GM19099 (cell line): ENCODE measurements around the gene CDC42.

ENCODE experiments used
- POLR2A ChIP-seq: IDR thresholded peaks from 3 replicates; pipeline ENCODE4 v1.6.1; 2011; ENCODE audit warnings: low read depth; ENCODE audit not compliant: insufficient read length; ENCODE audit errors: extremely low read depth

CDC42 gene

GRCh38 chr1:22104865-22105437, 52.4 kb downstream of the CDC42 start:
- TF ChIP-seq POLR2A: no peak

- TF ChIP-seq POLR2A: no peak
These were observed 53.2 kb downstream of the CDC42 start for GRCh38 chr1:22105611-22106207.

DNA sequence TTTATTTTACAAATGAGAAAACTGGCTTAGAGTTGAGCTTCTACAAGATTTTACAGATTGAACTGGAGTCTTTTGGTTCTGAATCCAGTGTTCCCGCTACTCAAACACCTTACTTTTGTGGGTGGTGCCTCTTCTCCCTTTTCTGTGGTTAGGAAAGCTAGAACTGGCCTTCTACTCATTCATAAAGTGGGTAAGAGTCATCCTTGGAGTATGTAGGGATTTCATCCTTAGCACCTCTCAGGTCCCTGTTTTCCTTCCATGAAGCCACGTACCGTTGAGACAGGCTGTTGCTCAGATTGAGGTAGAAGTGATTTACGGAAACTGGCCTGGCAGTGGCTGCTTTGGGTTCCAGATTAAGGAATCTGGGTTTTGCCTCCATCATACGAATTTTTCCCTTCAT, 54.6 kb downstream of the CDC42 start:
- no peak for TF ChIP-seq POLR2A

DNA sequence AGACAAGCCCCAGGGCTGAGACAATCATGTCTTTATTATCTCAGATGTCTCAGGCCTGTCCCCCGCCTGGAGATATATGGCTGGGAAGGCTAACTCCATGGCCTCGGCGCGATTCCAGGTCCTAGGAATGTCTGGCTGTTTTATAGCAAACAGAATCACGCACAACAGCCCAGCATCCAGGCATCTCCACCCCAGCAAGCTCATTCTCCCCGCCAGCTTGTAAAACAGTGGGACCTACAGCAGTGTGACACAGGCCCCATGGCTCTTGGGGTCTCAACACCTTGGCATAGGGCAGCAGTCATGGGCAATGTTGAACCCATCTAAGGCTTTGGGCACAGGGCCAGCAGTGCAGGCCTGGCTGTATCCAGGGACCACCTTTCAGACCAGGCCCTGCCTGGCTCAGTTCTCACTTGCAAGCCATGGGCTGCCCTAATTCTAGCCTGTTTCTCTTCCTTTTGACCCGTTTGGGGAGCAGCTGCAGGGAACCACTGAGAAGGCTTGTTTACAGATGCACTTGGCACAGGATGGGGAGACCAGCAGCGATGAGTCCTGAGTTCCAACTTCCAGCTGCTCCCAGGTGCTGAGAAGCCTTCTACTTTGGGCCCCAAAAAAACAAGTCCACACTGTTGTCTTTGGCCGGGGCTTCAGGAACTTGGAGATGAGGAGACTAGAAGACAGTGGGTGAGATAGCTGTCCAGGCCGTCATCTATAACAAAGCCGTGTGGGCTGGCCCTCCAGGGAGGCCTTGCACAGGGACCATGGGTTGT, 56.0 kb downstream of the CDC42 start:
- TF ChIP-seq POLR2A: no peak

DNA sequence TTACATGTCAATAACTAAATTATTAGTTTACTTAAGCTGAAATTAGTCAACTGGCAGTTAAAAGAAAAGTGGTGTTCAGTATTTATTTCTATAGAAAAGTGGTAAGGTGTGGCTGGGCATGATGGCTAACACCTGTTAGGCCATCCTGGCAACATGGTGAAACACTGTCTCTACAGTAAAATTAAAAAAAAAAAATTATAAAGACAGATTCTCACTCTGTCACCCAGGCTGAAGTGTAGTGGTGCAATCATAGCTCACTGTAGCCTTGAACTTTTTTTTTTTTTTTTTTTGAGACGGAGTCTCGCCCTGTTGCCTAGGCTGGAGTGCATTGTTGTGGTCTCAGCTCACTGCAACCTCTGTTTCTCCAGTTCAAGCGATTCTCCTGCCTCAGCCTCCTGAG, 57.5 kb downstream of the CDC42 start:
- no peak for TF ChIP-seq POLR2A

DNA sequence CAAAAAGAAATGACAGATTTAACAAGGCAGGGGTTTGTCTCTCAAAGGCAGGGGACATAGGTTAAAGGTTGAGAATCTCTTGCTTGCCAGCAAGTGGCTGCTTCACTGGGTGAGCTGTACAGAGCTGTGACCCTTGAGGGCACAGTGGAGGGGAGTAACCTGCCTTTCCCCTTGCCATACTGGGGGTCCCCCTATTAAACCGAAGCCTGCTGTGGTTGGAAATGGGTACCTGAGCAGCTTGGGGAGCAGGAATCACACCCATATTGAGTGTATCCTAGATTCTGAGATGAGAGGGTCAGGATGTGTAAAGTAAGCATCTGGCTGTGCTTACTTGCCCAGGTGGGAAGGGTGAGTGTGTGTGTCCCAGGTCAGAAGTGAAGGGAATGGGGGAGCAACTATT, 58.6 kb downstream of the CDC42 start:
- TF ChIP-seq POLR2A: no peak

- TF ChIP-seq POLR2A: no peak
These were observed 59.1 kb downstream of the CDC42 start for GRCh38 chr1:22111620-22112019.

GRCh38 chr1:22112554-22112953, 60.0 kb downstream of the CDC42 start:
- TF ChIP-seq POLR2A: no peak

DNA sequence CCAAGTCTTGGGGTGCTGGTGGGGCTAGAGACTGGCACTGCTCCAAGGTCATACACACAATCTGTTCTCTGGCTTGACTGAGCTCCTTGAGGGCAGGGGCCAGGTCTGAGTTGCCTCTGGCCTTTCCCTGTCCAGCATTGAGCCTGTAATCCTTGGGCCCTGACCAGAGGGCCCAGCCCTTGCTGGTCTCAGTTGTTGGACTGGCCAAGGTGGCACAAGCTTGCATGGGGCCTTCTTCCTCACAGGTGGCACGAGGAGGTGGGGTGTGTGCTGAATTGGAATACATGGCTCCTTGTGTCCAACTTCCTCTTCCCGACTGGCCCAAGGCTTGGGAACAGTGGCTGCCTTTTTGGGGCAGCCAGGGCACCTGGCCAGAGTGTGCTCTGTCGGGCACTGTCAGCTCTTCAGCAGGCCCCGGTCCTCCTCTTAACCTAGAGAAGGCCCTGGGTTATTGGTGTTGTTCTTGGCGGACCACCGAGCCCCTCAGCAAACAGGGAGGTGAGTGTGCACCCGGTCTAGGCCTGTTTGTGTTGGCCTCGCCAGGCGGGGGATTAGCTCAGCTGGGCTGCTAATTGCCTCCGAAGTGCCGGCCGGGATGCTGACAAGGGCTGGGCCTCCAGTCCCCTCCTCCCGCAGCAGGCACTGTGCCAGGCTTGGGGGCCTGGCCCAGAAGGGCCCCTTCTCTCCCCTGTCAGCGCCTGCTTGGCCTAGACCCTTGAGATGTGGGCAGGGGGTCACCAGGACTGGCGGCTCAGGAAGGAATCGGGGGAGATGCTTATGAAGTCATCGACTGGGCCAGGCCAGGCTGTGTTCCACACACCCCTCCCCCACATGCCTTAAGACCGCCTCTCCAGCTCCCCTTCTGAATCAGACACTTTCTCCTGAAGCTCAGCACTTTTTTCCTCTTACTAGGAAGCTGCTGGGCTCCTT, 61.8 kb downstream of the CDC42 start:
- TF ChIP-seq POLR2A: no peak

DNA sequence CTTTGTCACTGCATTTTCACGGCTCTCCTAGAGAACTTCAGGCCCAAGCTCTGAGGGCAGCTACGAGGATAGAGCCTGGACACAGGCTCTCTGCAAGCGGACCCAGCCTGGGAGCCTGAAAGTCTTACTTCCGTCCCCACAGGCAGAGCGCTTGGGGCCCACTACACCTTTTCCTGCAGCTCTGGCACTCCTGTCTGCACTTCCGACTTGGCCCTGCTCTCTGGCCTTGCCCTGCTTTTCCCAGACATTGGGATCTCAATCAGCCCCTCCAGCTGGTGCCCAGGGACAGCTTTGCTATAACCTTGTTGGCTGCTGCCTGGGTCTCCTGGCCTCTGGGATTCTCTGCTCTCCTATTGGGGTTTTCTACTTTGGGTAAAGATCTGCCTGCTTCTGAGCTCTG, 62.8 kb downstream of the CDC42 start:
- no peak for TF ChIP-seq POLR2A

- TF ChIP-seq POLR2A: no peak
These were observed 64.7 kb downstream of the CDC42 start for GRCh38 chr1:22117238-22117637.

- no peak for TF ChIP-seq POLR2A
These were observed 65.3 kb downstream of the CDC42 start for GRCh38 chr1:22117851-22118250.

DNA sequence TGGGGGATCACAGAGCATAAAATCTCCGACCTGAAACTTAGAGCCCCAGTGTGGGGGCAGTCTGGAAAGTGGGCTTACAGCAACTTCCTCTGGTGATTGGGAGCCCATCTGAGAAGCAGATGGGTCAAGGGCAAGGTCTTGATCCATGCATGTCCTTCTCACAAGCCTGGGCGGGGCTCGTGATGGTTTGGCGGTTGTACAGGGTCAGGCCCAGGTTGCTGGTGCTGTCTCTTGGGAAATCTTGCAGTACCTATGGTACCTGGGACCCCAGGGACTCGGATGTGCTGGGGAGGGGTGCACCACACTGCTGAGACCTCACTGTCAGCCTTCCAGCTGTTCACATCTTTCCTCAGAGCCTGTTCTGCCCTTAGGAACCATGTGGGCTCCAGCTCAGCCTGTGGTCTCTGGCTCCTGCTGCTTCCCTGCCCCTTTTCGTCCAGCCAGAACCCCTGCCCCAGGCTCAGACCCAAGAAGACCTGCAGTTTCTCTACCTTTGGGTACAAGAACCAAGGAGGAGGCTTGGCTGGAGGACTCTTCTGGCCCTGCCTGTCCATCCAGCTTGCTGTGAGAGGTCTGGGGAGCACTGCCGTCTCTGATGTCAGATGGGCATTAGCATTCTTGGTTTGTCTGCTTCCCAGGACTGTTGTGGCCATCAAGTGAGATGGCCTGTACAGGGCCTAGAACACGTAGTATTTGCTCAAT, 65.9 kb downstream of the CDC42 start:
- no peak for TF ChIP-seq POLR2A

GRCh38 chr1:22119626-22120468, 67.3 kb downstream of the CDC42 start:
- no peak for TF ChIP-seq POLR2A

DNA sequence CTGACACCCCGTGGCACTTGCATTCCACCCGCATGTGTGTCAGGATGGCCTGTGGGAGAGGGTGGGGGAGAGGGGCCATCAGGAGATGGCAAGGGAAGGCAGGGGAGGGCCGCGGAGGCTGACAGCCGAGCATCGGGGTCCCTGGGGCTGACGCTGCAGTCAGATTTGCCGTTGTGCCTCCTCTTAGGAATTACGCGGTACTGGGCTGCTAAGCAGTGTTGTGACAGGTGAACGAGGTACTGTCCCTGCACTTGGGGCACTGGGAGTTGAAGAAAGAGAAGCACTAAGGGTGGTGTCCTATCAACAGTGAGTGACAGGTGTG, 67.9 kb downstream of the CDC42 start:
- TF ChIP-seq POLR2A: no peak
